M059J (cell line): Measurements from ENCODE around the gene CNTN2. TPM values are rescaled to one million over a fixed set of nuclear protein-coding genes. Genes with fewer than 3 reads are reported as not detected.

Experiments
- DNase-seq: peaks from one replicate; pipeline ENCODE4 v3.0.0-alpha.2; 2012; ENCODE audit warnings: low read depth
- total RNA-seq: library from RNA; depleted of rRNA; stranded (reverse); fragments of >200 nt; shearing (Covaris generic); gene quantifications from 2 replicates; pipeline ENCODE4 v1.2.3, GENCODE V29; 2014

Gene CNTN2
- total RNA-seq, 1 experiment from 2014 or later, result not detected

GRCh38 chr1:205072286-205072685 is 29.3 kb downstream of the CNTN2 start:
- DNase-seq, result no peak

- DNase-seq, result no peak
Measured at GRCh38 chr1:205072881-205073280, 29.9 kb downstream of the CNTN2 start.

GRCh38 chr1:205073511-205073910 is 30.5 kb downstream of the CNTN2 start:
- DNase-seq, result peak; percentile 14

- DNase-seq, result no peak
Measured at GRCh38 chr1:205074084-205074483, 31.1 kb downstream of the CNTN2 start.

- no peak for DNase-seq
Measured at GRCh38 chr1:205074513-205074912, 31.5 kb downstream of the CNTN2 start.

DNA sequence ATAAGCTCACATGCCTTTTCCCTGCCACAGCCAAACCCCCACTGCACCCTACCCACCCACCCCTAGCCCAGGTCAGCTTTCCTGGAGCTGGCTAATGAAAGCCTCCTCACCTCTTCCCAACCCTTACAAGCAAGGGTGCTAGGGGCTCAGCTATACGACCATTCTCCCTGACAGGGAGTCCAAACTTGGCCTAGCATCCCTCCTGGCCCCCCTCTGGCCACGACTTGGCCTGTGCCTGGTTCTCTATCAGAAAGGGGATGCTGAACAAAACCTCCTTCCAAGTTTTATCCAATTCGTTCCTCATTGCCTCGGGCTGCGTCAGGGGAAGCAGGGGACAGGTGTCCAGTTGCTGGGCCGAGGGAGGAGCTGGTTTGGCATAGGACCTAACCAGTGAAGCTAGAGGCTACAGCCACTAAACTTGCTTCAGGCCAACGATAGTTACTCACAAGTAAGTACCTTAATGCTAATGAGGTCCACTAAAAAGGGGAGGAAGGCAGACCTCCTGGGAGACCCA is 32.7 kb downstream of the CNTN2 start:
- no peak for DNase-seq

GRCh38 chr1:205076245-205076761 is 33.3 kb downstream of the CNTN2 start:
- no peak for DNase-seq

GRCh38 chr1:205077158-205077933 is 34.3 kb downstream of the CNTN2 start:
- DNase-seq, result no peak

DNA sequence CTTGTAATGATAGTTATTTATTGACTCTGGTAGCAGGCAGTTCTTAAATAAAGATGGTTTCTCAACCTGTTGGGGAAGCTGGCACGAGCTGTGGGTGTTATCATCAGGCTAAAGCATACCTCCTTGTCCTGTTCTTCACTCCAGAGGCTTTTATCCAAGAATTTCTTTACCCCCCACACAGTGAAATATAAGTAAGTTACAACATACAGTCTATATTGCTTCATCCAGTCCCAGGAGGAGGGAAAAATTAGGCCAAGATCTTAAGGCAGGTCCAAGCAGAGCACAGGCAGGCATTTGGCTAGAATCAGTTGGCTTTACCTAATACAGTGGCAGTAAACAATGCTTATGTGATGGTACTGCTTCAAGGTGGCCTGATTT is 34.9 kb downstream of the CNTN2 start:
- no peak for DNase-seq

- DNase-seq, result no peak
Measured at GRCh38 chr1:205082431-205082830, 39.4 kb downstream of the CNTN2 start.

- DNase-seq, result no peak
Measured at GRCh38 chr1:205084360-205084759, 41.3 kb downstream of the CNTN2 start, which contains the start of gene TMEM81. TSS of gene TMEM81 (minus strand) at chr1:205084460. CDS start at chr1:205084320, 140 bp downstream.

GRCh38 chr1:205088341-205088740 is 45.3 kb downstream of the CNTN2 start:
- no peak for DNase-seq

DNA sequence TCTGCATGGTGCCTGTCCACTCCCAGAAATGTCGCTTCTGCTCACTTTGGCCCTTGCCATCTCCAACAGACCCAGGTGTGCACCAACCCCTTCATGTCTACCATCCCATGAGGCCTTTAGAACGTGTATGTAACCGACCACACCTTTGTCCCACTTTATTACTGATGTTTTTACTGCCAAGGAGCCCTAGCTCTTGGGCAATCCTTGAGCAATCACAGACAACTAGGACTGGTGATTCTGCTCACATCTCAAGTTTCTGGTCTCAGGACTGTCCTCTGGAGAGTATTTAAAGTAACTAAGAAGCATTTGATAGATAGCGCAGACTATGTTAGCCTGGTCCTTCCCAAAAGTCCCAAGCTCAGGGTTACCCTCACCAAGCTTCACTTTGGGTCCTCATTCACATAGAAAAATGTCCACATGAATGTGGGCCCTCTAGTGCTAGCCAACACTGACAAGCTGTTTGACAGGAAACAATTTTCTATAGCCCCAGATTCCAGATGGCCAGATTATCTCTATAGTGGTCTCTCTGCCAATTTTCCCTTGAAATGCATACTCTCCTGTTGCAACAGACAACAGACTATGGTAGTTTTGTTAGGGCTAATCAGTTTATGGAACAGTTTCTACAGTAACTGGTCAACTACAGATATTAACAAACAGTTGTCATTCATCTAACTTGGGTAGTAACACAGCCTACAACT is 48.2 kb downstream of the CNTN2 start:
- DNase-seq, result no peak

DNA sequence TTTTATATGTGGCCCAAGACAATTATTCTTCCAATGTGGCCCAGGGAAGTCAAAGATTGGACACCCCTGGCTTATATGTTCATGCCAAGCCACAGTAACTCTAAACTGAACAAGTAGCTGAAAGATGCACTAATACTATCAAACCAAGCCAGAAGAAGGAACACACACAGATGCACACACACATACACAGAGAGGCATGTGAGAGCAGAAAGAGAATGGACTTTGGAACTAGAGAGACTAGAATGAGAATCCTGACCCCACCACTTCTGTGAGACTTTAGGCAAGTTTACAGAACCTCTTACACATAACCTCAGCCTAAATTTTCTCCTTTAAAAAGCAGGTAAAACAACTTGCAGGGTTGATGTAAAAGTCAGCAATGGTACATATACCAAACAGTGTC is 52.4 kb downstream of the CNTN2 start:
- no peak for DNase-seq

DNA sequence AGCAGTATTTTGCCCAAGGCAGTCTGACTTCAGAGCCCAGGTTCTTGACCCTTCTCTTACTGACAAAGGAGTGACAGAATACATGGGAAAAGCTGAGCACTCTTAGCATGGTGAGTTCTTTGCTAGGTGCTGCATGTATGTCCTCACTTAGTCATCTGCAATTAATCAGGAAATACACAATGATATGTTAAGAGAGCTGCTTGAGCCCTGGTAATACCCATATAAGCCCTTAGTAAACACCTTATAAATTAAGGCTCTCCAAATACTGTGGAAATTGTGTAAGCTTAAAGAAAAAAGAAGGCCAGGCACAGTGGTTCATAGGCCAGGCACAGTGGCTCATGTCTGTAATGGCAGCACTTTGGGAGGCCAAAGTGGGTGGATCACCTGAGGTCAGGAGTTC is 55.2 kb downstream of the CNTN2 start:
- DNase-seq, result no peak

GRCh38 chr1:205102404-205102803 is 59.4 kb downstream of the CNTN2 start:
- DNase-seq, result no peak

DNA sequence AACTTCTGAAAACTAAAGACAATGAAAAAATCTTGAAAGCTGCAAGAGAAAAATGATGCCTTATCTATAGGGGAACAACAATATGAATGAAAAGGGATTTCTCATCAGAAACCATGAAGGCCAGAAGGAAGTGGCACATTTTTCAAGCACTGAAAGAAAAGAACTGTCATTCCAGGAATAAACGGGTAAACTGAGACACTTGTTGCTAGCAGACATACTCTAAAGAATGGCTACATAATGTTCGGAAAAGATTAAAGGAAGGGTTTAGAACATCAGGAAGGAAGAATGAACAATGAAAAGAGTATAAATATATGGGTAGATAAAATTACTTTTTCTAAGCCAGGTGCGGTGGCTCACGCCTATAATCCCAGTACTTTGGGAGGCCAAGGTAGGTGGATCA is 64.3 kb downstream of the CNTN2 start:
- no peak for DNase-seq

DNA sequence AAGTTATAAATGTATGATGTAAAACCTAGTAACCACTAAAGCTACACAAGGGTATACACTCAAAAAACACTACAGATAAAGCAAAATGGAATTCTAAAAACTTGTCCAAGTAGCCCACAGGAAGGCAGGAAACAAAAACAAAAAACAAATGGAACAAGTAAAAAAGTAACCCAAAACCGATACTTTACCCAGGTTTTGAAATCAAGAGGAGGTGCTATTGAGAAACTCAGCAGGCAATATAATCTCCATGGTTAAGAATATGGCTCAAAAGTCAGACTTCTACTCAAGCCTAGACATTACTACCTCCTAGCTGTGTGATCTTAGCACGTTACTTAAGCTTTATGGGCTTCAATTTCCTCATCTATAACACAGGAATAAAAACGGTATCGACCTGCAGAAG is 65.5 kb downstream of the CNTN2 start:
- no peak for DNase-seq

- DNase-seq, result no peak
Measured at GRCh38 chr1:205109269-205109668, 66.3 kb downstream of the CNTN2 start.

GRCh38 chr1:205109711-205110110 is 66.7 kb downstream of the CNTN2 start:
- DNase-seq, result no peak

- DNase-seq, result no peak
Measured at GRCh38 chr1:205111354-205111753, 68.3 kb downstream of the CNTN2 start.

DNA sequence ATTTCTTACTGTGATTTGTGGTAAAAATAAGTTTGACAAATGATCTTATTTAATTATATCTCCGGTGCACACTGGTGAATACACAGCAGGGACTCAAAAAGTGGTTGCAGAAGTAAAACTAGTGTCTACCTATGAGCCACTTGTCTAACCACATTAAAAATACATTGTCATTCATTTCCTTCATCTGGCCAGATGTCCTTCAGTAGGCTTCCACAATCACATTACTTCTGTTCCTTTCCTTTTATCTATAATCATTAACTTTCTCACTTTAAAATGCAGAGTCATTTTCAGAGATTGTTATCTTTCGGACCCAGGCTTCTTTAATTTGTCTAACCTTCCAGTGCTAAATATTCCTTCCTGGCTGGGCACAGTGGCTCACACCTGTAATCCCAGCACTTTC is 75.7 kb downstream of the CNTN2 start:
- no peak for DNase-seq
